SK-MEL-5 (cell line): Measurements from ENCODE around the gene ZFX. TPM values are rescaled to one million over a fixed set of nuclear protein-coding genes. Genes with fewer than 3 reads are reported as not detected.
"Not testable (repeated sequence)": the region's sequence is repeated elsewhere in the genome, so short reads cannot be mapped to it uniquely, and the experiment has no call there.

Source experiments
- DNase-seq: peaks from one replicate; pipeline ENCODE4 v3.0.0-alpha.2; 2016; ENCODE audit warnings: low read depth, low spot score
- in situ Hi-C: cut with HindIII; loops from 2 replicates; pipeline ENCODE4 v1.10.0; 2016; ENCODE audit warnings: low sequenced_read_pairs, high pct_unique_total_duplicates, low pct_unique_long_range_greater_than_20kb
- total RNA-seq: library from RNA; depleted of rRNA; stranded (reverse); fragments of >200 nt; shearing (Covaris generic); gene quantifications from 2 replicates; pipeline ENCODE4 v1.2.3, GENCODE V29; 2014

Gene ZFX
- total RNA-seq, 1 experiment from 2014 or later, result 24.8 TPM

DNA sequence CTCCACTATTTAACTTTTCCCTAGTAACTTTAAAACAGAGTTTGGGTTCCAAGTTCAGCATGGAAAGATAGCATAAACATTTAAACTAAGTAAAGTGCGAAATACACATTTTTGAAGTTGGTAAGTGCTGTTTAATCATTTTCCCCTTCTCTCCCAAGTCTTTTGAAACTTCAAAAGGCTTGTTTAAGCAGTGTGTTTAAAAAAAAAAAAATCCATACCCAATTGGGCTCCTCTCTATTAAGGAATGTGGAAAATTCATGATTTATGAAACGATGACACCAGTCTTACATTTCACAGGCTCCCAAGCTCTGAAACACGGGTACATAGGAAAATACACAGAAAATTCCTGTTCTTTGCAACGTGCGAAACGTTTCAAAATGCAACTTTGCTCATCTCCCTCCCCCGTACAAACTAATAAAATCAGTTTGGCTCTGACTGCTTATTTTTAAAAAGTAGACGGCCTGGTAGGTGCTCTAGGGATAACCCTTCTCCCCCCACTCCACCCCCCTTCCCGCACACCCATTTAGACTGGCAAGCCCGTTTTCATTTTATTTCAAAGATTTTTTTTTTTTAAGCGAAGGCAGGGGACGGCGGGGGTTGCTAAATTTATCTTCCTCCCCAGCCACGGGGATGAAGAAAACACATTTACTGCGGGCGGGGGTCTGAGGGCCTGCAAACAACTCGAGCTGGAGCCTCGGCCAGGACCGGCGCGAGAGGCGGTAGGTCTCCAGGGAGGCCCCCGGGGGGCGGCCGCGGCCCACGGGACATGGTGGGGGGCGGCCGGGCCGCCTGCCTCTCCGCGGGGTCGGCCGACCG is 786 bp upstream of the ZFX start:
- peak; percentile 8 for DNase-seq
- in situ Hi-C loops, result no loop called here

GRCh38 chrX:24150051-24150790 is 692 bp downstream of the ZFX start:
- peak; percentile 83 for DNase-seq
- in situ Hi-C loops, result no loop called here

DNA sequence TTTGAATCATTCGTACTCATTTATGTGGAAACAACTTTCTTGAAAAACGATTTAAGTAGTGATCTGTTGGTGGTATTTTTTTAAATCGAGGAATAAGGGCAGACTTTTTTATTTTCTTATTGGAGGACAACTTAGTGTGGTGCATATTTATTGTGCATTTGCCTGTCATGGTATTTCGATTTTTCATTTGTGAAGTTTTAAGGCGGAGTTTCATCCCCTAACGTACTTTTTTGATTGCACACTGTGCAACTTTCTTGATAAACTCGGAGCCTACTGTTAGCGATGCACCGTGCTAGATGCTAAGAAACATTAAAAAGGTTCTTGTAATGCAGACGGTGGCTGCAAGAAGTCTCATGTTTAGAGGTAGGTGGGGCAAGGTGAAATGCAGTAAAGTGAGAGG is 1.4 kb downstream of the ZFX start:
- no peak for DNase-seq
- in situ Hi-C loops, result no loop called here

- peak; percentile 6 for DNase-seq
- in situ Hi-C loops, result no loop called here
Observed at GRCh38 chrX:24151513-24151912, 2.0 kb downstream of the ZFX start.

- in situ Hi-C loops, result no loop called here
- DNase-seq, result peak; percentile 26
Observed at GRCh38 chrX:24153178-24153795, 3.8 kb downstream of the ZFX start.

- in situ Hi-C loops, result no loop called here
- no peak for DNase-seq
Observed at GRCh38 chrX:24153796-24154189, 4.3 kb downstream of the ZFX start.

DNA sequence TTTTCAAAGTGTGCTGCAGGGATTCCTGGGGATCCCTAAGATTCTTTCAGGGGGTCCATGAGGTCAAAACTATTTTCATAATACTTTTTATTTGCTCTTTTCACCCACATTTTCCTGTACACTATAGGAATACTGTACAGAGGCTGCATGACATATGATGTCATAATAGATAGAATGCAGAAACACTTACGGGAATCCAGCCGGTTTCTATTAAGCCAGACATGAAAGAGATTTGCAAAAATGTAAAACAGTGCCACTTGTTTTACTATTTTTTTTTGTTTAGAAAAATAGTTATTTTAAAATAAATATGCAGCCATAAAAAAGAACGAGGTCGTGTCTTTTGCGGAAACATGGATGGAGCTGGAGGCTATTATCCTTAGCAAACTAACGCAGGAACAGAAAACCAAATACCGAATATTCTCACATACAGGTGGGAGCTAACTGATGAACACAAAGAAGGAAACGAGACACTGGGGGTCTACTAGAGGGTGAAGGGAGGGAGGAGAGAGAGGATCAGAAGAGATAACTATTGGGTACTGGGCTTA is 5.0 kb downstream of the ZFX start:
- DNase-seq, result no peak
- in situ Hi-C loops, result no loop called here

- DNase-seq, in situ Hi-C loops: not testable (repeated sequence)
Observed at GRCh38 chrX:24155747-24156146, 6.2 kb downstream of the ZFX start.

DNA sequence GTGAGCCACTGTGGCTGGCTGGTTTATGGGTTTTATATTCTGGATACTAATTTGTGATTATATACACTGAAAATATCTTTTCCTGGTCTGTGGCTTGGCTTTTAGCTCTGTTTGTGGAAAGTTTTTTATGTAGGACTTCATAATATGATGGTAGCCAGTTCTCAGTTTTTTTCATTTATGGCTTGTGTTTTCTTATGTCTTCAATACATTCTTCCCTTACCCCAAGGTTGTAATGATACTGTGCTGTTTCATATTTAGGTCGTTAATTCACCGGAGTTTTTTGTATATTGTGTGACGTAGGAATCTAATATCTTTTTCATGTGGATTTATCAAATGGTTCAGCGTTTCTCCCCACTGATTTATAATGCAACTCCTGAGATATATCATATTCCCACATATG is 6.6 kb downstream of the ZFX start:
- in situ Hi-C loops, result no loop called here
- DNase-seq, result no peak

- no peak for DNase-seq
- in situ Hi-C loops, result no loop called here
Observed at GRCh38 chrX:24158881-24159280, 9.4 kb downstream of the ZFX start.

GRCh38 chrX:24166078-24166477 is 16.5 kb downstream of the ZFX start:
- in situ Hi-C loops, result no loop called here
- no peak for DNase-seq

DNA sequence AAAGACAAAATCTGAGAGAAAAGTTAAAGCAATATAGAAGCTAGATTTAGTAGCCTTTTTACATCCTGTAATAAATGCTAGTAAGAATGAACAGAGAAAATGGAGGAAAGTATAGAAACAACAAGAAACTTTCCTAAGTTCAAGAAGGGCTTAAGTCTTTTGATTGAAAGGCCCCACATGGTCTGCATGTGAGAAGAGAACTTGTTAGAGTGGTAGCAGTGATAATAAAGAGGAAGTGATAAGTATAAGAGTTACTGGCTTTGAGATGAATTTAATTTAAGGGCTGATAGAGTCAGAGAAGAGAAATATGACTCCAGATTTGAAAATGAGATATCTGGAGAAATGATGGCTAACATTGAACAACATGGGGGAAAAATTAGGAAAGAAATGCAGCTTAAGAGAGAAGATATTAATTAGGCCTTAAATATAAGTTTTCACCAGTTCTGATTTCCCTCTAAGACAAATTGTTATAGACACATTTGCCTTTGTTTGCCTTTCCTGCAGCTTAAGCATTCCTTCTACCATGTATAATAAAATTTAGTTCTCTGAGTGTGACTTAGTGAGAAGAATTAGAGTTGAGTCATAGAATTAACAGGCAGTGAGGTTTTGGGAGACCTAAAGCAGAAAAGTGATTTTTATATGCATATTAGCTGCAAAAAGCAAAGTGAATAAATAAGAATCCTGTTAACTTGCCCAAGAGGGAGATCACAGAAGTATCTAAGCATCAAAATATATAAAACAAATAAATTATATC is 18.4 kb downstream of the ZFX start:
- peak; percentile 6 for DNase-seq
- in situ Hi-C loops, result no loop called here

- no peak for DNase-seq
- in situ Hi-C loops, result no loop called here
Observed at GRCh38 chrX:24168807-24169206, 19.3 kb downstream of the ZFX start.

- in situ Hi-C loops, result no loop called here
- no peak for DNase-seq
Observed at GRCh38 chrX:24169211-24169610, 19.7 kb downstream of the ZFX start.

- in situ Hi-C loops, result no loop called here
- no peak for DNase-seq
Observed at GRCh38 chrX:24173115-24173847, 23.8 kb downstream of the ZFX start.

GRCh38 chrX:24175276-24175675 is 25.7 kb downstream of the ZFX start:
- in situ Hi-C loops, result no loop called here
- no peak for DNase-seq

DNA sequence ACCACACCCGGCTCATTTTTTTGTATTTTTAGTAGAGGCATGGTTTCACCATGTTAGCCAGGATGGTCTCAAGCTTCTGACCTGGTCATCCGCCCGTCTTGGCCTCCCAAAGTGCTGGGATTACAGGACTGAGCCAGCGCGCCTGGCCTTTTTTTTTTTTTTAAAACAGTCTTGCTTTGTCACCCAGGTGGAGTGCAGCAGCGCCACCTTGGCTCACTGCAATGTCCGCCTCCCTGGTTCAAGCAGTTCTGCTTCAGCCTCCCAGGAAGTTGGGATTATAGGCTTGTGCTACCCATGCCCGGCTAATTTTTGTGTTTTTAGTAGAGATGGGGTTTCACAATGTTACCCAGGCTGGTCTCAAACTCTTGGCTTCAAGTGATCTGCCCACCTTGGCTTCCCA is 28.9 kb downstream of the ZFX start:
- no peak for DNase-seq
- in situ Hi-C loops, result no loop called here
